PFSK-1 (cell line): ENCODE results near the gene ATP13A2.

Source experiments
- FOXP2 ChIP-seq: optimal IDR thresholded peaks from 2 replicates; pipeline ENCODE3; 2011; ENCODE audit warnings: borderline replicate concordance, control low read depth, inconsistent platforms; ENCODE audit not compliant: insufficient read depth; ENCODE audit errors: extremely low read length, extremely low read depth
- POLR2AphosphoS5 ChIP-seq: IDR thresholded peaks from 2 replicates; pipeline ENCODE4 v1.6.1; 2012; ENCODE audit warnings: low read depth, mild to moderate bottlenecking, control low read depth, low read length, moderate library complexity
- REST ChIP-seq, 2 experiments: IDR thresholded peaks; 2 replicates each; pipeline versions ENCODE4 v1.6.1 to v1.8.0; 2011 to 2012; ENCODE audit warnings: low read depth in 2 of 2, low read length in 2 of 2, control low read depth in 1 of 2, inconsistent platforms in 1 of 2, mild to moderate bottlenecking in 1 of 2, moderate library complexity in 1 of 2; ENCODE audit not compliant: insufficient read depth in 1 of 2
- SIN3A ChIP-seq: IDR thresholded peaks from 2 replicates; pipeline ENCODE4 v1.6.1; 2012; ENCODE audit warnings: mild to moderate bottlenecking, low read length, moderate library complexity, borderline replicate concordance; ENCODE audit not compliant: insufficient read depth
- TAF1 ChIP-seq: IDR thresholded peaks from 2 replicates; pipeline ENCODE4 v1.6.1; 2012; ENCODE audit warnings: low read length, control low read depth, borderline replicate concordance; ENCODE audit not compliant: insufficient read depth

ATP13A2 gene

GRCh38 chr1:17043676-17044075 is 31.9 kb upstream of the ATP13A2 start:
- TF ChIP-seq TAF1 (no peak), REST (IDR thresholded peaks at IDR 0.05; ENCODE audit: insufficient read depth in 1 of 2, low read depth in 2 of 2, low read length in 2 of 2) (no peak), SIN3A (no peak), POLR2AphosphoS5 (no peak), FOXP2 (no peak)

- TF ChIP-seq POLR2AphosphoS5 (no peak), FOXP2 (no peak), REST (IDR thresholded peaks at IDR 0.05; ENCODE audit: insufficient read depth in 1 of 2, low read depth in 2 of 2, low read length in 2 of 2) (no peak), TAF1 (no peak), SIN3A (no peak)
Observed at GRCh38 chr1:17040135-17040534, 28.4 kb upstream of the ATP13A2 start.

- no peak for TF ChIP-seq POLR2AphosphoS5
- TF ChIP-seq TAF1 = no peak
- no peak for TF ChIP-seq FOXP2
- no peak for TF ChIP-seq SIN3A
- no peak for TF ChIP-seq REST (IDR thresholded peaks at IDR 0.05; ENCODE audit: insufficient read depth in 1 of 2, low read depth in 2 of 2, low read length in 2 of 2)
Observed at GRCh38 chr1:17039522-17039921, 27.8 kb upstream of the ATP13A2 start.

- no peak for TF ChIP-seq FOXP2
- no peak for TF ChIP-seq TAF1
- TF ChIP-seq REST (IDR thresholded peaks at IDR 0.05; ENCODE audit: insufficient read depth in 1 of 2, low read depth in 2 of 2, low read length in 2 of 2) = no peak
- no peak for TF ChIP-seq POLR2AphosphoS5
- TF ChIP-seq SIN3A = no peak
Observed at GRCh38 chr1:17033481-17033880, 21.8 kb upstream of the ATP13A2 start.

GRCh38 chr1:17032741-17033140 is 21.0 kb upstream of the ATP13A2 start:
- TF ChIP-seq SIN3A (no peak), REST (IDR thresholded peaks at IDR 0.05; ENCODE audit: insufficient read depth in 1 of 2, low read depth in 2 of 2, low read length in 2 of 2) (no peak), FOXP2 (no peak), POLR2AphosphoS5 (no peak), TAF1 (no peak)
